Right lobe of liver (tissue), 4 donors: Measurements from ENCODE around the gene PDE9A.

Experiments used
- CTCF ChIP-seq, 4 donors: fragments of 200-600 bp in 3 of 4; fragments of 450-650 bp in 1 of 4; IDR thresholded peaks; one replicate each; pipeline versions ENCODE4 v1.5.1 to v1.8.0; 2016 to 2022; ENCODE audit warnings: antibody characterized with exemption in 4 of 4, mild to moderate bottlenecking in 2 of 4
- POLR2A ChIP-seq: fragments of 450-650 bp; IDR thresholded peaks from one replicate; pipeline ENCODE4 v1.6.1; 2017; ENCODE audit warnings: antibody characterized with exemption, mild to moderate bottlenecking
- donor health status: DM: no; HTN: no; CAD: no.
- donor health status: DM: no; HTN: no; CAD: no.
- donor health status: DM: no; HTN: yes; CAD: no.

- TF ChIP-seq CTCF (IDR thresholded peaks at IDR 0.05) (no peak), POLR2A (no peak)
Measured at GRCh38 chr21:42769183-42769819, 115.9 kb downstream of the PDE9A start.
